Aorta (tissue), 5 donors: Measurements from ENCODE around the gene TCTN2. TPM values are rescaled to one million over a fixed set of nuclear protein-coding genes. Genes with fewer than 3 reads are reported as not detected.

Experiments
- ATAC-seq: fragments of 200-7000 bp; cut with Tn5 transposase; one replicate; pipeline ENCODE4 v1.9.1; 2022; ENCODE audit warnings: moderate library complexity; ENCODE audit not compliant: low FRiP score
- DNase-seq, 2 donors: peaks; one replicate each; pipeline ENCODE4 v3.0.0-alpha.2; 2020
- H3K27ac ChIP-seq, 2 donors: one replicate each; pipeline ENCODE4 v1.5.1; 2013; ENCODE audit warnings: low read length in 2 of 2, mild to moderate bottlenecking in 2 of 2, moderate library complexity in 2 of 2, control low read depth in 1 of 2, inconsistent platforms in 1 of 2, low read depth in 1 of 2
- H3K27me3 ChIP-seq, 2 donors: one replicate each; pipeline ENCODE4 v1.6.1; 2013; ENCODE audit warnings: control low read depth in 1 of 2, low read length in 1 of 2, mild to moderate bottlenecking in 1 of 2, moderate library complexity in 1 of 2; ENCODE audit not compliant: insufficient read depth in 2 of 2, control insufficient read depth in 1 of 2
- H3K36me3 ChIP-seq, 2 donors: one replicate each; pipeline ENCODE4 v1.6.1; 2013; ENCODE audit warnings: control low read depth in 1 of 2, low read length in 1 of 2, mild to moderate bottlenecking in 1 of 2; ENCODE audit not compliant: insufficient read depth in 2 of 2, control insufficient read depth in 1 of 2
- H3K4me1 ChIP-seq, 2 donors: one replicate each; pipeline ENCODE4 v1.6.1; 2013; ENCODE audit warnings: low read length in 2 of 2, control low read depth in 1 of 2, mild to moderate bottlenecking in 1 of 2, moderate library complexity in 1 of 2; ENCODE audit not compliant: insufficient read depth in 2 of 2, control insufficient read depth in 1 of 2
- H3K4me3 ChIP-seq, 2 donors: one replicate each; pipeline ENCODE4 v1.5.1; 2013; ENCODE audit warnings: low read length in 2 of 2, control low read depth in 1 of 2, mild to moderate bottlenecking in 1 of 2
- H3K9me3 ChIP-seq: one replicate; pipeline ENCODE4 v1.6.1; 2013; ENCODE audit warnings: mild to moderate bottlenecking, low read length; ENCODE audit not compliant: control insufficient read depth
- WGBS, 2 donors: extraction: QIAGEN DNeasy Blood & Tissue Kit; methylation state at CpG; one replicate each; pipeline ENCODE4 v1.1.7; 2013; 5-methylcytosine and 5-hydroxymethylcytosine counted together
- intact Hi-C, 2 donors: fragments of 100-400 bp; cut with DNase I; formaldehyde crosslinking; loops; one replicate each; pipeline versions ENCODE4 v1.14.2 to v1.15.0; 2022
- polyA plus RNA-seq, 2 donors: library from polyadenylated mRNA; stranded (reverse); fragments of 200-250 nt; gene quantifications; one replicate each; pipeline ENCODE4 v1.2.3, GENCODE V29; 2013
- total RNA-seq, 2 donors: library from RNA; stranded (reverse); fragmentation: NEBNext Ultra II Directional; extraction: Animal tissue kit (Norgen Biotek cat#: 25700); gene quantifications; one replicate each; pipeline ENCODE4 v1.2.1, GENCODE V29; 2021
- donor health status: healthy with polysubstance abuse.
- donor health status: Bipolar disorder and iron deficiency.
- donor health status: DM: no; HTN: no; CAD: no.
- donor health status: DM: no; HTN: no; CAD: no.
- donor health status: DM: yes; HTN: yes; CAD: no.

Gene TCTN2
- total and polyA plus RNA-seq, 4 donors = 2.3 to 10.3 (median 7.5) TPM

GRCh38 chr12:123654129-123654701 is 16.7 kb upstream of the TCTN2 start:
- Histone ChIP-seq H3K36me3 (peaks cover 2% of the 10 kb centered on the region in 2 donors), H3K4me1 (no peaks in the 10 kb centered on the region), H3K4me3 (no peak overlapping the region), H3K27ac (no peak overlapping the region), H3K27me3 (no peaks in the 10 kb centered on the region), H3K9me3 (no peaks in the 10 kb centered on the region)
- DNase-seq = no peak
- intact Hi-C loops = no loop called here
- ATAC-seq = no peak
- 91 to 98% methylated on average over 4 of the region's 4 CpGs for WGBS, 2 donors

- H3K27me3 ChIP-seq = no peaks in the 10 kb centered on the region
- peaks cover 4% of the 10 kb centered on the region in 2 donors for H3K36me3 ChIP-seq
- WGBS, 2 donors = 47 to 49% methylated on average over 5 of the region's 5 CpGs
Observed at GRCh38 chr12:123655420-123655819, 15.5 kb upstream of the TCTN2 start.

GRCh38 chr12:123656392-123656791 is 14.5 kb upstream of the TCTN2 start:
- Histone ChIP-seq H3K4me3 (no peak overlapping the region), H3K27ac (no peak overlapping the region), H3K27me3 (no peaks in the 10 kb centered on the region), H3K4me1 (no peaks in the 10 kb centered on the region), H3K9me3 (no peaks in the 10 kb centered on the region), H3K36me3 (peaks cover 4% of the 10 kb centered on the region in 2 donors)
- intact Hi-C loops = no loop called here
- DNase-seq (no peak), ATAC-seq (no peak)
- WGBS, 2 donors = 81 to 84% methylated on average over 4 of the region's 4 CpGs

More at GRCh38 chr12:123655420-123655819, 15.5 kb upstream of the TCTN2 start:
- intact Hi-C loops = no loop called here
- DNase-seq = no peak
- Histone ChIP-seq H3K27ac (no peak overlapping the region), H3K4me1 (no peaks in the 10 kb centered on the region), H3K4me3 (no peak overlapping the region), H3K9me3 (no peaks in the 10 kb centered on the region)
- ATAC-seq = no peak

GRCh38 chr12:123657211-123657610 is 13.7 kb upstream of the TCTN2 start:
- no peak for ATAC-seq
- intact Hi-C loops = no loop called here
- no peak for DNase-seq
- Histone ChIP-seq H3K9me3 (no peaks in the 10 kb centered on the region), H3K4me3 (no peak overlapping the region), H3K27ac (no peak overlapping the region), H3K27me3 (no peaks in the 10 kb centered on the region), H3K36me3 (peaks cover 4% of the 10 kb centered on the region in 2 donors), H3K4me1 (no peaks in the 10 kb centered on the region)
- WGBS, 2 donors = 85 to 87% methylated on average over 9 of the region's 9 CpGs

GRCh38 chr12:123659996-123660727 is 10.8 kb upstream of the TCTN2 start:
- Histone ChIP-seq H3K4me1 (no peaks in the 10 kb centered on the region), H3K27me3 (no peaks in the 10 kb centered on the region), H3K36me3 (peaks cover 4% of the 10 kb centered on the region in 2 donors), H3K27ac (no peak overlapping the region), H3K9me3 (no peaks in the 10 kb centered on the region), H3K4me3 (no peak overlapping the region)
- DNase-seq (no peak), ATAC-seq (no peak)
- 71 to 74% methylated on average over 5 of the region's 5 CpGs for WGBS, 2 donors
- intact Hi-C loops = no loop called here

- DNase-seq (no peak), ATAC-seq (no peak)
- Histone ChIP-seq H3K9me3 (no peaks in the 10 kb centered on the region), H3K4me1 (no peaks in the 10 kb centered on the region), H3K27me3 (no peaks in the 10 kb centered on the region), H3K36me3 (no peaks in the 10 kb centered on the region), H3K27ac (no peak overlapping the region), H3K4me3 (no peak overlapping the region)
- intact Hi-C loops = no loop called here
- 73 to 77% methylated on average over 8 of the region's 8 CpGs for WGBS, 2 donors
Observed at GRCh38 chr12:123667771-123668170, 3.1 kb upstream of the TCTN2 start.

- H3K4me3 ChIP-seq = no peak overlapping the region
- 39 to 50% methylated on average over 6 of the region's 6 CpGs for WGBS, 2 donors
- H3K36me3 ChIP-seq = peaks cover 0 to 2% of the 10 kb centered on the region in 2 donors
- H3K27me3 ChIP-seq = no peaks in the 10 kb centered on the region
- no peaks in the 10 kb centered on the region for H3K9me3 ChIP-seq
- ATAC-seq (no peak), DNase-seq (no peak)
- H3K4me1 ChIP-seq = no peaks in the 10 kb centered on the region
- intact Hi-C loops = no loop called here
- H3K27ac ChIP-seq = no peak overlapping the region
Observed at GRCh38 chr12:123671876-123672275, 963 bp downstream of the TCTN2 start.

- Histone ChIP-seq H3K4me3 (no peak overlapping the region), H3K36me3 (peaks cover 0 to 4% of the 10 kb centered on the region in 2 donors), H3K27me3 (no peaks in the 10 kb centered on the region), H3K27ac (no peak overlapping the region), H3K4me1 (no peaks in the 10 kb centered on the region), H3K9me3 (no peaks in the 10 kb centered on the region)
- 95 to 98% methylated on average over 1 of the region's 1 CpG for WGBS, 2 donors
- ATAC-seq = no peak
- intact Hi-C loops = no loop called here
- no peak for DNase-seq
Observed at GRCh38 chr12:123675436-123675835, 4.5 kb downstream of the TCTN2 start.
